A673 (cell line): ENCODE data around the gene KCTD2. TPM values are rescaled to one million over a fixed set of nuclear protein-coding genes. Genes with fewer than 3 reads are reported as not detected.

Experiments
- BruUV-seq: library from RNA; stranded (reverse); fragments of 400-500 nt; replicated peaks from 2 replicates; lab custom pipeline; 2021; lab: Mats Ljungman, UMichigan
- CTCF ChIA-PET: fragments of 300-600 bp; sonication (Branson Sonifier 250); formaldehyde crosslinking; loops from one replicate; lab custom pipeline; 2022; ENCODE audit warnings: antibody characterized with exemption; lab: Charles Lee
- POLR2A ChIA-PET: fragments of 300-600 bp; sonication (Branson Sonifier 250); formaldehyde crosslinking; loops from one replicate; lab custom pipeline; 2022; ENCODE audit warnings: antibody characterized with exemption; ENCODE audit not compliant: low non-redundant PET; lab: Charles Lee
- DNase-seq: peaks from one replicate; pipeline ENCODE4 v3.0.0-alpha.2; 2015; ENCODE audit warnings: low spot score
- H3K27ac ChIP-seq: fragments of 200-600 bp; sonication (generic); 2 replicates; pipeline ENCODE4 v1.5.1; 2016; ENCODE audit warnings: mixed run types, low read depth, mild to moderate bottlenecking, mixed read lengths, antibody characterized with exemption, low read length; ENCODE audit not compliant: poor library complexity, severe bottlenecking
- H3K27me3 ChIP-seq: fragments of 200-600 bp; sonication (generic); replicated peaks from 2 replicates; pipeline ENCODE4 v1.6.1; 2017; ENCODE audit warnings: mixed run types, low read depth, mild to moderate bottlenecking, mixed read lengths, antibody characterized with exemption, low read length; ENCODE audit not compliant: insufficient read depth, poor library complexity
- H3K36me3 ChIP-seq: fragments of 200-600 bp; sonication (generic); 2 replicates; pipeline ENCODE4 v1.6.1; 2016; ENCODE audit warnings: mixed run types, mild to moderate bottlenecking, mixed read lengths, antibody characterized with exemption, low read length; ENCODE audit not compliant: insufficient read depth, poor library complexity, severe bottlenecking
- H3K4me1 ChIP-seq: fragments of 200-600 bp; sonication (generic); 2 replicates; pipeline ENCODE4 v1.6.1; 2017; ENCODE audit warnings: mixed run types, mild to moderate bottlenecking, mixed read lengths, antibody characterized with exemption, low read length; ENCODE audit not compliant: insufficient read depth, poor library complexity, severe bottlenecking
- H3K4me3 ChIP-seq: fragments of 200-600 bp; sonication (generic); 2 replicates; pipeline ENCODE4 v1.5.1; 2016; ENCODE audit warnings: low read depth, mixed run types, mild to moderate bottlenecking, mixed read lengths, low read length; ENCODE audit not compliant: poor library complexity, severe bottlenecking
- H3K9me3 ChIP-seq: fragments of 200-600 bp; sonication (generic); 2 replicates; pipeline ENCODE4 v1.6.1; 2016; ENCODE audit warnings: mixed run types, low read depth, mild to moderate bottlenecking, mixed read lengths, antibody characterized with exemption, low read length; ENCODE audit not compliant: poor library complexity, severe bottlenecking
- CTCF ChIP-seq: fragments of 300-800, 200-600 bp; sonication (generic); conservative IDR thresholded peaks from 2 replicates; pipeline ENCODE4 v1.5.1; 2017; ENCODE audit warnings: low read depth, mild to moderate bottlenecking, antibody characterized with exemption, low read length, moderate library complexity, mixed read lengths
- EZH2 ChIP-seq: fragments of 200-600 bp; sonication (generic); IDR thresholded peaks from 2 replicates; pipeline ENCODE4 v1.6.1; 2017; ENCODE audit warnings: borderline replicate concordance, low read depth, mild to moderate bottlenecking, mixed read lengths, antibody characterized with exemption, low read length; ENCODE audit not compliant: poor library complexity, severe bottlenecking
- intact Hi-C: fragments of 100-400 bp; cut with micrococcal nuclease; formaldehyde crosslinking; loops from one replicate; pipeline ENCODE4 v1.10.0; 2022; ENCODE audit not compliant: unreplicated experiment
- total RNA-seq: library from RNA; stranded (reverse); gene quantifications from 2 replicates; pipeline ENCODE4 v1.2.3, GENCODE V29; 2021

Gene KCTD2
- total RNA-seq, 1 experiment from 2014 or later, result 25.6 TPM

GRCh38 chr17:75033346-75034235 lies 13.4 kb upstream of the KCTD2 start:
- peaks cover 8% of the 10 kb centered on the region for H3K9me3 ChIP-seq
- peaks cover 18% of the 10 kb centered on the region for H3K4me1 ChIP-seq
- peak overlapping the region; percentile 85 for H3K4me3 ChIP-seq
- CTCF ChIA-PET, result no interaction called here
- POLR2A ChIA-PET, result no interaction called here
- TF ChIP-seq EZH2 (no peak), CTCF (no peak)
- intact Hi-C loops, result loop anchor here (2.0 to 10.0 kb wide), 4 partner anchors 21 to 371 kb away; partner anchors contain the start of genes GRB2, MRPL58 and NUP85
- no peaks in the 10 kb centered on the region for H3K27me3 ChIP-seq
- BruUV-seq, result no TSS peak
- peak; percentile 98 for DNase-seq
- peaks cover 5% of the 10 kb centered on the region for H3K36me3 ChIP-seq
- H3K27ac ChIP-seq, result peak overlapping the region; percentile 98

- DNase-seq, result peak; percentile 96
- peak overlapping the region; percentile 85 for H3K4me3 ChIP-seq
- TF ChIP-seq EZH2 (no peak), CTCF (0 out of 2 replicates have a peak, but pooled peaks have one; percentile 23)
- CTCF ChIA-PET, result interaction anchor here (0.9 kb wide), 1 partner anchor 72 kb away, joined by 4 read pairs; no protein-coding TSS in a partner anchor
- H3K27ac ChIP-seq, result peak overlapping the region; percentile 98
- intact Hi-C loops, result loop anchor here (5.0 to 10.0 kb wide), 3 partner anchors 72 to 370 kb away; partner anchors contain the start of genes GRB2 and NUP85
- H3K9me3 ChIP-seq, result peaks cover 8% of the 10 kb centered on the region
- H3K36me3 ChIP-seq, result peaks cover 13% of the 10 kb centered on the region
- no peaks in the 10 kb centered on the region for H3K27me3 ChIP-seq
- POLR2A ChIA-PET, result no interaction called here
- BruUV-seq, result no TSS peak
- peaks cover 18% of the 10 kb centered on the region for H3K4me1 ChIP-seq
Observed at GRCh38 chr17:75034236-75034908, 12.7 kb upstream of the KCTD2 start.

GRCh38 chr17:75036643-75037268 lies 10.3 kb upstream of the KCTD2 start:
- BruUV-seq, result no TSS peak
- H3K36me3 ChIP-seq, result peaks cover 35% of the 10 kb centered on the region
- TF ChIP-seq EZH2, result no peak
- TF ChIP-seq CTCF, result no peak
- H3K4me3 ChIP-seq, result no peak overlapping the region
- H3K9me3 ChIP-seq, result no peaks in the 10 kb centered on the region
- CTCF ChIA-PET, result interaction anchor here (0.6 to 0.7 kb wide), 2 partner anchors 75 to 168 kb away, joined by 3 read pairs; no protein-coding TSS in a partner anchor
- peak; percentile 83 for DNase-seq
- intact Hi-C loops, result loop anchor here (10.0 kb wide), 2 partner anchors 168 to 368 kb away; partner anchors contain the start of genes GRB2 and NUP85
- no peaks in the 10 kb centered on the region for H3K27me3 ChIP-seq
- H3K27ac ChIP-seq, result peak overlapping the region; percentile 98
- POLR2A ChIA-PET, result no interaction called here
- H3K4me1 ChIP-seq, result peaks cover 18% of the 10 kb centered on the region
